Muscle layer of colon (tissue), 2 donors: Measurements from ENCODE around the gene C3orf80.
"Not testable (repeated sequence)": the region's sequence is repeated elsewhere in the genome, so short reads cannot be mapped to it uniquely, and the experiment has no call there.

Experiments
- H3K27ac ChIP-seq: one replicate; pipeline ENCODE4 v1.7.0; 2013; ENCODE audit warnings: low read depth, mild to moderate bottlenecking, low read length, moderate library complexity
- H3K27me3 ChIP-seq, 2 donors: one replicate each; pipeline ENCODE4 v1.7.0; 2013; ENCODE audit warnings: low read length in 2 of 2, mild to moderate bottlenecking in 2 of 2; ENCODE audit not compliant: insufficient read depth in 2 of 2, control insufficient read depth in 1 of 2
- H3K36me3 ChIP-seq: one replicate; pipeline ENCODE4 v1.7.0; 2013; ENCODE audit warnings: mild to moderate bottlenecking, low read length; ENCODE audit not compliant: insufficient read depth
- H3K4me1 ChIP-seq: one replicate; pipeline ENCODE4 v1.7.0; 2013; ENCODE audit warnings: mild to moderate bottlenecking, low read length; ENCODE audit not compliant: insufficient read depth
- H3K4me3 ChIP-seq, 2 donors: one replicate each; pipeline ENCODE4 v1.7.0; 2013; ENCODE audit warnings: low read length in 2 of 2, low read depth in 1 of 2, mild to moderate bottlenecking in 1 of 2, moderate library complexity in 1 of 2
- H3K9ac ChIP-seq: one replicate; pipeline ENCODE4 v1.7.0; 2013; ENCODE audit warnings: low read length
- H3K9me3 ChIP-seq: one replicate; pipeline ENCODE4 v1.7.0; 2013; ENCODE audit warnings: mild to moderate bottlenecking, low read length
- donor health status: abdominal sarcoma.
- donor health status: Adenocarcinoma of cecum.

The C3orf80 gene

DNA sequence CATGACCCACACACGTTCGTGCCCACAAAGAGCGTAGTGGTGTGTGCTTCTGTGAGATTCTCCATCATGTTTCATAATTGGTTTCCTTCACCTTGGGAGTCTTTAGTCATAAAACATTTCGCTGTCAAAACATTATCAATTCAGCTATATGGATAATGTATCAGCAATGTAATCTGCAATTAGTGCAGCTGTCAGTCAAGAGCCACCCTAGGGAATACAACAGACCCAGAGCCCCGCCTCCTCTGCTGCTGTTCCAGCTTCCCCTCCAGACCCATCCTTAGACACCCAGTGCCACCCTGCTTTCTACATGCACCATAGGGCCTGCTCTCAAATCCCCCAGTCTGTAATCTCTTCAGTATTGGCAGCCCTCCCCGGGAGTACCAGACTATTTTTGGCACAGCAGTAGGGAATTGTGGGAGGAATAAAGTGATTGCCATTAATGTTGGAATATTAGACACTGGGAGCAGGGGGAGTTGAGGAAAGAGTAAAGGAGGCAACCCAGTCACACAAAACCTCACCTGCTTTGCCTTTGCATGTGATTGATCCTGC, 31.5 kb upstream of the C3orf80 start:
- H3K4me1 ChIP-seq = no peaks in the 10 kb centered on the region
- H3K9ac ChIP-seq = no peak overlapping the region
- no peak overlapping the region for H3K4me3 ChIP-seq
- H3K9me3 ChIP-seq = no peaks in the 10 kb centered on the region
- H3K27ac ChIP-seq = no peak overlapping the region
- H3K36me3 ChIP-seq = no peaks in the 10 kb centered on the region
- H3K27me3 ChIP-seq = no peaks in the 10 kb centered on the region

DNA sequence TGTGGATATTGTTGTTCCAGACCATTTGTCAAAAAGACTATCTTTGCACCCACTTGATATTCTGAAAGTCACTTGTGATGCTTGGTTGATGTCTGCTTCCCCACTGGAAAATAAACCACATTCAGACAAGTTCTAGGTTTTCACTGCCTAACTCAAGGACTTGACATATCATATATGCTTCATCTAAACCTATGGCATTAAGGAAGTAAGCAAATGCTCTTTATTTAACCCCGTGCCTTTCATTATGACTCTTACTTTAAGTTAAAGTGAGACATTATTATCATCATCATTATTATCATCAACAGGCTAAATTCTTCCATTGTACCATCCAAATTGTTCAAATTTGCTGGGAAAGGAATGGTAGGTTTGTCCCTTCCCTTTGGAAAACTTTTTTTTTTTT, 30.8 kb upstream of the C3orf80 start:
- H3K4me3 ChIP-seq = no peak overlapping the region
- H3K9me3 ChIP-seq = no peaks in the 10 kb centered on the region
- H3K9ac ChIP-seq = no peak overlapping the region

DNA sequence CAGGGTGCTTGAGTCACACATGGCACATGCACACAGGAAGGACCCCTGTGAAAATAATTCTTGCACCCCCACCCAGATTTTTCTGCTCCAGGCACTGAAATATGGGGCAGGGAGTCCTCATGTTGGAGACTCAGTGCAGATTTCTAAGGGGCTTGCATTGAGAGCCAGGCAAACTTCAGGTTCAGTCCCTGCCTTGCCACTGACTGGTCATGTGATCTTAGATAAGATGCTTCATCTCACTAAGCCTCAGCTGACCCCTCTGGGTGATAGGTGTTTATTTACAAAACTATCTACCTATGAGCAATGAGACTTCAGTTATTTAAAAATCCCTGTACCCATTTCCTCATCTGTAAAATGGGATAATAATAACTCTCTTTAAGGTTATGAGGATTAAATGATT, 30.1 kb upstream of the C3orf80 start:
- no peaks in the 10 kb centered on the region for H3K27me3 ChIP-seq
- no peak overlapping the region for H3K27ac ChIP-seq
- peaks cover 4% of the 10 kb centered on the region for H3K4me1 ChIP-seq
- no peaks in the 10 kb centered on the region for H3K9me3 ChIP-seq
- H3K36me3 ChIP-seq = no peaks in the 10 kb centered on the region
- H3K4me3 ChIP-seq = no peak overlapping the region
- no peak overlapping the region for H3K9ac ChIP-seq

More for the DNA sequence above, 30.8 kb upstream of the C3orf80 start:
- H3K27me3 ChIP-seq = no peaks in the 10 kb centered on the region
- peaks cover 2% of the 10 kb centered on the region for H3K4me1 ChIP-seq
- no peak overlapping the region for H3K27ac ChIP-seq
- no peaks in the 10 kb centered on the region for H3K36me3 ChIP-seq

DNA sequence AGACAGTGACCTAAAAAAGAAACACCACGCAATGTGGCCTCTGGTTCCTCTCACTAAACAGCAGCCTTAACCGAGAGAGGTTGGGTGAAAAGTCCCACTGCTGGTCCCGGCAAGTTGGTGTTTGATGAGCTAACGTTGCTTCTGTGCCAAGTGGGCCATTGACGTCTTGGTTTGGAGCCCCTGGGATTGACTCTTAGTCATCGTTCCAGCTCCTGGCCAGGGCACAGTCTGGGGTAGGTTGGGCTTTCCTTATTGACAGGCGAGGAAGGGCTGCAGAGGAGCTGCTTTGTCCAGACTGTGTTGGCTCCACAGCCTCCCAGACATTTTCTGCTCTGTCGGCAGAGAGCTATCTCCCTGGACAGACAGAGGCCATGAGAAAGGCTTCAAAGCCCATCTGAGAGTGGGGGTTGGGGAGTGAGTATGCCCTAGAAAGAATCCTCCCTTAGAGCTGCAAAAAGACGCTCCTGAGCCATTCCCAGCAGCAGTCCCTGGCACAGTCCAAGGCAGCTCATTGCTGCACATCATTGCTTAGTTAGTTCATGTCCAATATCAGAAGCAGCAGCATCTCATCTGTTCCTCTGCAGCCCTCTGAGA, 28.6 kb upstream of the C3orf80 start:
- H3K9me3 ChIP-seq = no peaks in the 10 kb centered on the region
- no peaks in the 10 kb centered on the region for H3K27me3 ChIP-seq
- H3K36me3 ChIP-seq = no peaks in the 10 kb centered on the region
- H3K4me1 ChIP-seq = peaks cover 4% of the 10 kb centered on the region
- H3K4me3 ChIP-seq = no peak overlapping the region
- H3K9ac ChIP-seq = no peak overlapping the region
- no peak overlapping the region for H3K27ac ChIP-seq

DNA sequence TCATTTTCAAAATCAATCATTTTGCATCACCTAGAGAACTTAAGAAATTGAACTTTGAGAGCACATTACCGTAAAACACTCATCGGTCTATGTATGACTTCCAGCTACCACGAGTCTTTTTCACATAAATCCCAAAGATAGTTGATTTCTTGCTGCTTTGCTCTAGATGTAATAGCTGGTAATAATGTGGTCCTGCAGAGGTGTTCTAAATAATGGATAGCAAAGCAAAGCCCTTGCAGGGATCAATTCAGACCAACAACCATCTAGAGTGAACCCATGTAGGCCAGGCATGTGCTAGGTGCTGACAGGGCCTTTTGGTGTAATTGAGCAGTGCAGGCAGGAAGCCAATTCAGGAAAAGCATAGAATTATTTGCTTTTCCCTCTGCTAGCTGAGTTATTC, 26.1 kb upstream of the C3orf80 start:
- Histone ChIP-seq H3K27me3 (no peaks in the 10 kb centered on the region), H3K4me3 (no peak overlapping the region), H3K4me1 (peaks cover 4% of the 10 kb centered on the region), H3K27ac (no peak overlapping the region), H3K9me3 (no peaks in the 10 kb centered on the region), H3K9ac (no peak overlapping the region), H3K36me3 (no peaks in the 10 kb centered on the region)

DNA sequence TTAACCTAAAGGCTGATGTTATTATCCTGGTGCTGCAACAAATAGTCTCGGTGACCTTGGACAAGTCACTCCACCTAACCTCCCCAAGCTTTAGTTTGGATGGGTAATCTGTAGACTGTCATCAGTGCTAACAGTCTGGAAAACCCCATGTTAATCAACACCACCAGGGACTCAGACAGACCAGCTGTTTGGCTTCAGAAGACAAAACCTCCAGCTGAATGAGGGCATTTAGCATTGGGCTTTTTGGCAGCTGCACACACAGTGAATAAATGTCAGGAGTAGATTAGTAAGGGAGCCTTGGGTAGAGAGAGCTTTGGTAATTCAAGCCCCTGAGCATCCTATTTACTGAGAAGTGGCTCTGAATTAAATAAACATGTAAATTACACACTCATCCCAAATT, 24.9 kb upstream of the C3orf80 start:
- Histone ChIP-seq H3K4me3 (no peak overlapping the region), H3K9me3 (no peaks in the 10 kb centered on the region), H3K9ac (no peak overlapping the region), H3K27me3 (no peaks in the 10 kb centered on the region), H3K36me3 (no peaks in the 10 kb centered on the region), H3K4me1 (peaks cover 5% of the 10 kb centered on the region), H3K27ac (no peak overlapping the region)

DNA sequence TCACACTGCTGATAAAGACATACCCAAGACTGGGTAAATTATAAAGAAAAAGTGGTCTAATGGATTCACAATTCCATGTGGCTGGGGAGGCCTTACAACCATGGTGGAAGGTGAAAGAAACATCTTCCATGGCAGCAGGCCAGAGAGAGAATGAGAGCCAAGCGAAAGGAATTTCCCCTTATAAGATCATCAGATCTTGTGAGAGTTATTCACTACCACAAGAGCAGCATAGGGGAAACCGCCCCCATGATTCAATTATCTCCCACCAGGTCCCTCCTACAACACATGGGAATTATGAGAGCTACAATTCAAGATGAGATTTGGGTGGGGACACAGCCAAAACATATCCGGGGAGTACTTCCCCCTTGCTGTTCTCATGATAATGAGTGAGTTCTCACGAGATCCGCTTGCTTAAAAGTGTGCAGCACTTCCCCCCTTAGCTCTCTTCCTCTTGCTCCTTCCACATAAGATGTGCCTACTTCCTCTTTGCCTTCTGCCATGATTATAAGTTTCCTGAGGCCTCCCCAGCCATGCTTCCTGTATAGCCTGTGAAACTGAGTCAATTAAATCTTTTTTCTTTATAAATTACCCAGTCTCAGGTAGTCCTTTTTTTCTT, 20.7 kb upstream of the C3orf80 start:
- not testable (repeated sequence) for H3K9ac ChIP-seq, H3K27me3 ChIP-seq, H3K9me3 ChIP-seq, H3K27ac ChIP-seq, H3K4me1 ChIP-seq, H3K4me3 ChIP-seq, H3K36me3 ChIP-seq

DNA sequence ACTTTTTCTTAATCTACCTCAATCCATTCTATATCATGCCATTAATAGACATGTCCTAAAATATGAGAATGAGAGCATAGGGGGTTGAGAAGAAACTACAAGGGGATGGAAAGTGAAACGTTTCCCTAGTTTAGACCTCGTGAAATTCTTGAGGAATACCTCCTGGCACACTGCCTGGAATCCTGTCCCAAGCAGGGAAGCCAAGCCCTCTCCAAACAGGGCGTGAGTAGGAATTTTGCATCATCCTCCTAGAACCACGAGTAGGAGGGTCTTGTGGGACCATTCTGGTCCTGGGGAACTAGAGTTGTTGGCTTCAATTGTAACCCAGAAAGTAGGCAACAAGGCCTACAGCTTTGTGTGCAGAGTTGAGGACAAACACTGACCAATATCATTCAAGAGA, 19.6 kb upstream of the C3orf80 start:
- peaks cover 3% of the 10 kb centered on the region for H3K4me1 ChIP-seq
- H3K27me3 ChIP-seq = no peaks in the 10 kb centered on the region
- H3K27ac ChIP-seq = no peak overlapping the region
- H3K9ac ChIP-seq = no peak overlapping the region
- no peaks in the 10 kb centered on the region for H3K36me3 ChIP-seq
- H3K9me3 ChIP-seq = no peaks in the 10 kb centered on the region
- H3K4me3 ChIP-seq = no peak overlapping the region

DNA sequence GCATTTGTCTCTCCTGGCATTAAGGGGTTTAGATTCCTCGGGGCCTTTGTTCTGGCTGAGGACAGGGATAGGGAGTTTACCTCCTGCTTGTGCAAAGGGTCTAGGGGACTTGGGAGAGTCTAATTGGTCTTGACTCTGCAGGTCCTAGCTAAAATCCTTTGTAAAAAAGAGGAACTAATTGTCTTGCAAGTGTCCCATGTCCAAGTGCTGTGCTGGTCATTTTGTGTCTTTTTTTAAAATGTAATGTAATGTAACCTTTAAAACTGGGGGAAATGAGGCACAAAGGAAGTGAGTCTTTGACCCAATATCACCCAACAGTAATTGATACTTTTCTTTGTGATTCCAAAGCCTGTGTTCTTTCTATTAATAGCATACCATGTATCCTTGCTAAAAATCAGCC, 14.9 kb upstream of the C3orf80 start:
- no peak overlapping the region for H3K9ac ChIP-seq
- no peak overlapping the region for H3K27ac ChIP-seq

DNA sequence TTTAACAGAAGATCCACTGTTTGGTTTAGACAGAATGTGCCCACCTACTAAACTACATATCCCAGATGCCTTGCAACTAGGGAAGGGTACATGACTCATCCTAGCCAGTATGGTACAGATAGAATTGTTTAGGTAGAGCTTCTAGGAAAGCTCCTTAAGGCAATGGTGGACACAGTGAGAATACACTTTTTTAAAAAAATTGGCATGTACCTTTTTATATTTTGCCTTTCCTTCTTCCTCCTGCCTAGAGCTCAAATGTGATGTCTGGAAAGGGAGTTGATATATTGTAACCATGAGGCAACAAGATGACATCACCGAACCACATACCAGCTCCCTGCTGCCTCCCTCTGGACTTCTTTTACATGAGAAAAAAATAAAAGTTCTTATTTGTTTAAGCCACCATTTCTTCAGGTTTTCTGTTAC, 14.4 kb upstream of the C3orf80 start:
- Histone ChIP-seq H3K4me1 (no peaks in the 10 kb centered on the region), H3K4me3 (no peak overlapping the region), H3K27me3 (no peaks in the 10 kb centered on the region), H3K36me3 (no peaks in the 10 kb centered on the region), H3K27ac (no peak overlapping the region), H3K9ac (no peak overlapping the region), H3K9me3 (no peaks in the 10 kb centered on the region)

More for the DNA sequence above, 14.9 kb upstream of the C3orf80 start:
- no peaks in the 10 kb centered on the region for H3K36me3 ChIP-seq
- H3K4me1 ChIP-seq = peaks cover 2% of the 10 kb centered on the region
- no peaks in the 10 kb centered on the region for H3K27me3 ChIP-seq
- no peaks in the 10 kb centered on the region for H3K9me3 ChIP-seq
- H3K4me3 ChIP-seq = no peak overlapping the region

DNA sequence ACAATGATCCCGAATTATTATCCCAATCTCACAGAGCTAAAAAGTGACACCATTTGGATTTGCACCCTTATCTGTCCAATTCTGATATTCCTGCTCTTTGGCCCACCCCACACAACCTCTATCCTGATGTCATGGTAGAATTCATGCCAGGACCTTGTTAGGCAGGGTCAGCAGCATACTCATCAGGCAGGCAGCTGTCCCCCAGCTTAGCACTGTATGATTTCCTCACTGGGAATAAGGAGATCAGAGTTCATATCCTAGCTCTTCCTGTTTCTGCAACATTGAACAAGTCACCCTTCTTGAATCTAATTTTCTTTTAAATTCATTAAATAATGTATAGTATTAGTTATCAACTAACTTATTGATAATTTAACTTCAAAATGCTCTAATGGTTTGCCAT, 12.0 kb upstream of the C3orf80 start:
- H3K27ac ChIP-seq = no peak overlapping the region
- no peaks in the 10 kb centered on the region for H3K4me1 ChIP-seq
- no peak overlapping the region for H3K9ac ChIP-seq
- no peaks in the 10 kb centered on the region for H3K9me3 ChIP-seq
- no peaks in the 10 kb centered on the region for H3K36me3 ChIP-seq
- H3K27me3 ChIP-seq = no peaks in the 10 kb centered on the region
- H3K4me3 ChIP-seq = no peak overlapping the region

DNA sequence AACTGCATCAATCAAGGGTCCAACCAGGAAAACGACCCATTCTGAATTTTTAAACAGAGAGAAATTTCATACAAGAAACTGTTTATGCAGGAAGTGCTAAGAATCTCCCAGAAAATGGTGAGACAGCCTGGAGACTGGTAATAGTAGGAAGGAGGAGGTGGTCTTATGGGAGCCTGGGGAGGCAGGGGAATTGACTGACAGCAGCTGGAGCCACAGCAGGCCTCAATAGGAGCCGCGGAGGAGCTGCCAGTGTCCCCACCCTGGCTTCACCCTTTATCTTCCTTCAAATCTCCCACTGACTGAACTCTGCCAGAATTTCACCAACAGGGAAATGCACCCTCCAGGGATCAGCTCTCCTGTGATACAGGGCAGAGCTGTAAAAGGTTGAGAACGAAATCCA, 7.5 kb upstream of the C3orf80 start:
- Histone ChIP-seq H3K9me3 (no peaks in the 10 kb centered on the region), H3K4me3 (no peak overlapping the region), H3K27me3 (no peaks in the 10 kb centered on the region), H3K36me3 (no peaks in the 10 kb centered on the region), H3K27ac (no peak overlapping the region), H3K9ac (no peak overlapping the region), H3K4me1 (peaks cover 16% of the 10 kb centered on the region)
